NCI-H146 treated with DMSO at 0.1 percent for 48 hours (cell line): ENCODE measurements around the gene AIG1.
"Not testable (repeated sequence)": the region's sequence is repeated elsewhere in the genome, so short reads cannot be mapped to it uniquely, and the experiment has no call there.

Source experiments
- DNase-seq: peaks from one replicate; lab custom pipeline; 2025; ENCODE audit not compliant: unreplicated experiment; lab: John Stamatoyannopoulos, UW

AIG1 gene

DNA sequence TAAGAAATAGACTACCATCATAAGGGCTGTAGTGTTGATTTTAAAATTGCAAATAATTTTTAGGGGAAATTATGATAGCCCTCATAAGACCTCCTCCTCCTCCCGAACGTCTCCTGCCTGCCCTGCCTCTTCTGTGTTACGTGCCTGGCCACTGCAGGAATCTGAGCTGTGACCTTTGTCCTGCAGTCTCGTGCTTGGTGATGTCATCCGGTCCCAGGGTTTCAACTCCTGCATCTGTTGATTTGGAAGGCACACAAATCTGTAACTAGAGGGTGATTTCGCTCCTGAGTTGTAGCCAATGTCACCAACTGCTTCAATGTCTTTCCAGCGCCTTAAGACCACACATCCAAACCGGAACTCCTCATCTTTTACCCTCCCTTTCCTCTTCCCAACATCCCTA lies 163.2 kb downstream of the AIG1 start:
- DNase-seq, result no peak

GRCh38 chr6:143224516-143224915 lies 163.8 kb downstream of the AIG1 start:
- no peak for DNase-seq

DNA sequence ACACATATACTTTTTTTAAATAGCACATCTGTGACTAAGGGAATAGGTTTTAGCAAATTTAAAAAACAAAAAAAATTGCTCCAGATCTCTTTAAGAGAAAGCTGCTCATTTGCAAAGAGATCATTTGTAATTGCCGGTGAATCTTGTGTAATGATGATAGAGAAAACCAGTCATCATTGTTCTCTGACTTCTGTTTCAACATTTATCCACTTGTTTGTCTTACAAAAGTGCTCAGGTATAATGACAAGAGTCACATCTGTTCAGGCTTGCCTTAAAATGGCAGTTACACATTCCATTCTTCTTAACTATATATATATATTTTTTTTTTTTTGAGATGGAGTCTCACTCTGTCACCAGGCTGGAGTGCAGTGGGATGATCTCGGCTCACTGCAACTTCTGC lies 165.2 kb downstream of the AIG1 start:
- no peak for DNase-seq

DNA sequence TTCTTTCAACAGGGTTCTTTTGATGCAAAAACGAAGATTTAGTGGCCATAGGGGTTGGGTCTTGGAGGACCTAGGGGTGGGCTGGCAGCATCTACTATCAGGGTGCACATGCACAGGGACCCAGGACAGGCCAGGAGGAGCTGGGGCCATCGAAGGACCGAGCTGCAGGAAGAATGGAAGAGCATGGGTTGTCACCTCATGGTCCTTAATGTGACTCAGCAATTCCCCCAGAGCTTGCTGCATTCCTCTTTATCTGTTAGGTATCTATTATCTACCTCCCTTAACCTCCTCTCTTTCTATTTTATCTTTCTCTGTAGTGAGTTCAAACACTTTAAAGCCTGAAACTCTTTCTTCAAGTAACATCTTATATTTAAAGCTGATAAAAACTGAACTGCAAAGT lies 167.0 kb downstream of the AIG1 start:
- no peak for DNase-seq

GRCh38 chr6:143229400-143229799 lies 168.7 kb downstream of the AIG1 start:
- DNase-seq, result no peak

GRCh38 chr6:143232849-143233248 lies 172.2 kb downstream of the AIG1 start:
- no peak for DNase-seq

- no peak for DNase-seq
Measured at GRCh38 chr6:143233554-143234285, 173.0 kb downstream of the AIG1 start.

DNA sequence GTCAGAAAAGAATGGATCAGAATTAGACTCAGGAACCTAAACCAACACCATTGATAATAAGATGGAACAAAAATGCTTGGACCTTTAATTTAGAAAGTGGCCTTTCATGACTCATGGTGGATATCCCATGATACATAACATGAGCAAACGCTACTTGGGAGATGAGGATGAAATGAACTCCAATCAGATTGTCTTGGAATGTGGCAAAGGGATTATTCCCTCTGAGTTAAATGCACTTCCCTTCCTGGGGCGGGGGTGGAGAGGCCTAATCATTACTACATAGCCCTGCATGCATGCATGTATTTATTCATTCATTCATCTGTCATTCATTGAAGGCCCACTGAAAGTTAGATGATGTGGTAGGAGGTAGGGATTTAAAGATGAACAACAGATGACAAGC lies 174.0 kb downstream of the AIG1 start:
- no peak for DNase-seq

DNA sequence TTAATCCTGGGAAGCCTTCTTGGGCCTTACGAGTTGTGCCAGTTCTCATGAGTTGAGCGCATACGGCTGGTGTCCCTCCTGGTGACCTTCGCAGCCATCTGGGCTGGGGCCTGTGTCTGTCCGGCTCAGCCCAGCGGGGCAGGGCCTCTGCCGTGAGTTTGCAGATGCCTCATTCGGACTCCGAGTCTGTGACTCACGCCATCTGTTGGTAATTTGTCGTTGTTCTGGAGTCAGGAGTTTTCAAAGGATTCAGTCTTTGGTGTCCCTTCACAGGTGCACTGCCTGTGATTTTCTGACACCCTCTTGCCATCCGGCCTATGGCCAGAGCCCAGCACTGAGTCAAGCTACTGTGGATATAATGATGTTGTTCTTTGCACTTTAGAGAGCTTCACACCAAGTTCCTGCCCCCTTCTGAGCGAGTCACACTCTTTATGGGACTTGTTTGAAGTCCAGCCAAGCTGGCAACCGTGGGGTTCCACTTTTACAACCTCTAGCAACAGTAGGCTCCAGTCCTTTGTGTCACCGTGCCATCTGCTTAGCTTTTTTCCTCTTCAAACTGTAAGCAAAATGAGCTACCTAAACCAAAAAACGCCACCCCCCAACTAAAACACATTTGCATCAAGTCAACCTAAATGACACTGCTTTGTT lies 175.6 kb downstream of the AIG1 start:
- DNase-seq, result no peak

- no peak for DNase-seq
Measured at GRCh38 chr6:143238306-143238705, 177.6 kb downstream of the AIG1 start.

GRCh38 chr6:143241111-143241510 lies 180.4 kb downstream of the AIG1 start:
- no peak for DNase-seq

DNA sequence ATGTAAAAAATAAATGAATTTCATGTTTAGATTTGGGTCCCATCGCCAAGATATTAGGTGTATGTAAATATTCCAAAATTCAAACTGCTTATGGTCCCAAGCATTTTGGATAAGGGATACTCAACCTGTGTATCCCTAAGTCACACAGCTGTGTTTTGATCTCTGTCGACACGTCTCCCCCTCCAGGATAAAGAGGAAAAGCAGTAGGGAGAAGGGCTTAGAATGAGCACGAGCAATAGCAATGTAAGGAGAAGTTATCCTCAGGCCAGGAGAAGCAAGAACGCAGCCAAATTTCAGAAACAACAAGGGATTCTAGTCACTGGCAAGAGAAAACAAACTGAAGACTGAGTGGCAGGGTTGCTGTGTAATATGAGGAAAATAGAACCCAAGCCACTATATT lies 181.2 kb downstream of the AIG1 start:
- no peak for DNase-seq

DNA sequence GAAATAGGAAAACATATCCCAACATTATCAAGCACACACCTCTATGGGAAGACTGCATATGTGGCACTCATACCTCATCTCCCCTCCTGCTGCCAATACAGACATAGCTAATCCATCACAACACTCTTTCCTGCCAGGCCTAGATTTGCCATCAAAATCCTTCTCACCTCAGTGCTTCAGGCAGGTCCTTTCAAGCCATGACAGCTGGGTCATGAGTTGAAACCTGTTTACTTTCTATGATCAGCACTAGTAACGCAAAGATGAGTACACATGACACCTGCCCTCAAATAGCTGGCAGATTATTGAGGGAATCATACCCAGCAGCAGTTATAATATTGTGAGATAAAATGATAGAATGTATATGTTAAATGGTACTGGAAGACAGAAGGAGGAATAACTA lies 183.1 kb downstream of the AIG1 start:
- no peak for DNase-seq

GRCh38 chr6:143245656-143246055 lies 185.0 kb downstream of the AIG1 start:
- no peak for DNase-seq

- DNase-seq, result not testable (repeated sequence)
Measured at GRCh38 chr6:143246166-143246775, 185.6 kb downstream of the AIG1 start.

- DNase-seq, result no peak
Measured at GRCh38 chr6:143247586-143247985, 186.9 kb downstream of the AIG1 start.

- DNase-seq, result no peak
Measured at GRCh38 chr6:143248359-143248758, 187.7 kb downstream of the AIG1 start.

- no peak for DNase-seq
Measured at GRCh38 chr6:143251288-143251687, 190.6 kb downstream of the AIG1 start.

- no peak for DNase-seq
Measured at GRCh38 chr6:143252961-143253360, 192.3 kb downstream of the AIG1 start.

- DNase-seq, result no peak
Measured at GRCh38 chr6:143253586-143253985, 192.9 kb downstream of the AIG1 start.

GRCh38 chr6:143258945-143259344 lies 198.3 kb downstream of the AIG1 start:
- no peak for DNase-seq

GRCh38 chr6:143260857-143261256 lies 200.2 kb downstream of the AIG1 start:
- DNase-seq, result no peak
